C4-2B (cell line): Measurements from ENCODE around the gene ASMTL.

ENCODE experiments used
- H3K27ac ChIP-seq: fragments of 450-650 bp; 2 replicates; pipeline ENCODE4 v1.5.1; 2017
- ZFX ChIP-seq: fragments of 450-650 bp; IDR thresholded peaks from 2 replicates; pipeline ENCODE4 v1.6.1; 2017
- TF ChIP-seq, protein P1 (sequence below): fragments of 450-650 bp; conservative IDR thresholded peaks from 2 replicates; pipeline ENCODE4 v1.5.1; 2017; ENCODE audit warnings: mild to moderate bottlenecking

The ASMTL gene

DNA sequence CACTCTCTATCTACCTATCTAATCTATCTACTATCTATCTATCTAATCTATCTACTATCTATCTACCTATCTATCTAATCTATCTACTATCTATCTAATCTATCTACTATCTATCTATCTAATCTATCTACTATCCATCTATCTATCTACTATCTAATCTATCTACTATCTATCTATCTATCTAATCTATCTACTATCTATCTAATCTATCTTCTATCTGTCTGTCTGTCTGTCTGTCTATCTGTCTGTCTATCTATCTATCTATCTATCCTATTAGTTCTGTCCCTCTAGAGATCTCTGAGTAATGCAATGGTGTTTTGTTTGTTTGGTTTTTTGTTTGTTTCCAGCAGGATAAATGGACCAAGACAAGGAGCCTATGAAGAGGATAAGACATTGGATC is 9.4 kb upstream of the ASMTL start:
- no peak overlapping the region for H3K27ac ChIP-seq
- TF ChIP-seq ZFX = no peak
- TF ChIP-seq, protein P1, sequence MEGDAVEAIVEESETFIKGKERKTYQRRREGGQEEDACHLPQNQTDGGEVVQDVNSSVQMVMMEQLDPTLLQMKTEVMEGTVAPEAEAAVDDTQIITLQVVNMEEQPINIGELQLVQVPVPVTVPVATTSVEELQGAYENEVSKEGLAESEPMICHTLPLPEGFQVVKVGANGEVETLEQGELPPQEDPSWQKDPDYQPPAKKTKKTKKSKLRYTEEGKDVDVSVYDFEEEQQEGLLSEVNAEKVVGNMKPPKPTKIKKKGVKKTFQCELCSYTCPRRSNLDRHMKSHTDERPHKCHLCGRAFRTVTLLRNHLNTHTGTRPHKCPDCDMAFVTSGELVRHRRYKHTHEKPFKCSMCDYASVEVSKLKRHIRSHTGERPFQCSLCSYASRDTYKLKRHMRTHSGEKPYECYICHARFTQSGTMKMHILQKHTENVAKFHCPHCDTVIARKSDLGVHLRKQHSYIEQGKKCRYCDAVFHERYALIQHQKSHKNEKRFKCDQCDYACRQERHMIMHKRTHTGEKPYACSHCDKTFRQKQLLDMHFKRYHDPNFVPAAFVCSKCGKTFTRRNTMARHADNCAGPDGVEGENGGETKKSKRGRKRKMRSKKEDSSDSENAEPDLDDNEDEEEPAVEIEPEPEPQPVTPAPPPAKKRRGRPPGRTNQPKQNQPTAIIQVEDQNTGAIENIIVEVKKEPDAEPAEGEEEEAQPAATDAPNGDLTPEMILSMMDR = no peak

DNA sequence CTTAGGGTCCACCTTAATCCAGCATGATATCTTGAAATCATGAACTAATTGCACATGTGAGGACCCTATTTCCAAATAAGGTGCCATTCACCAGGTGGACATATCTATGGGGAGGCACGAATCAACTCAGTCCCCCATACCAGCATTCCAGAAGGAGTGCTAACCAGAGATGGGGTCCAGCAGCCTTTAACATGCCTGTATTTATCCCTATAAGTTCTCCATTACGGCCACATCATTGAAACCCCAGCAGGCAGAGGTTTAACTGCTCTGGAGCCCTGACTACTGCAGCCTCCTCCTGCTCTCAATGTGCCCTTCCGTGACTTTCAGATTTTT is 3.2 kb upstream of the ASMTL start:
- no peak overlapping the region for H3K27ac ChIP-seq
- TF ChIP-seq, protein P1 = no peak
- TF ChIP-seq ZFX = no peak

DNA sequence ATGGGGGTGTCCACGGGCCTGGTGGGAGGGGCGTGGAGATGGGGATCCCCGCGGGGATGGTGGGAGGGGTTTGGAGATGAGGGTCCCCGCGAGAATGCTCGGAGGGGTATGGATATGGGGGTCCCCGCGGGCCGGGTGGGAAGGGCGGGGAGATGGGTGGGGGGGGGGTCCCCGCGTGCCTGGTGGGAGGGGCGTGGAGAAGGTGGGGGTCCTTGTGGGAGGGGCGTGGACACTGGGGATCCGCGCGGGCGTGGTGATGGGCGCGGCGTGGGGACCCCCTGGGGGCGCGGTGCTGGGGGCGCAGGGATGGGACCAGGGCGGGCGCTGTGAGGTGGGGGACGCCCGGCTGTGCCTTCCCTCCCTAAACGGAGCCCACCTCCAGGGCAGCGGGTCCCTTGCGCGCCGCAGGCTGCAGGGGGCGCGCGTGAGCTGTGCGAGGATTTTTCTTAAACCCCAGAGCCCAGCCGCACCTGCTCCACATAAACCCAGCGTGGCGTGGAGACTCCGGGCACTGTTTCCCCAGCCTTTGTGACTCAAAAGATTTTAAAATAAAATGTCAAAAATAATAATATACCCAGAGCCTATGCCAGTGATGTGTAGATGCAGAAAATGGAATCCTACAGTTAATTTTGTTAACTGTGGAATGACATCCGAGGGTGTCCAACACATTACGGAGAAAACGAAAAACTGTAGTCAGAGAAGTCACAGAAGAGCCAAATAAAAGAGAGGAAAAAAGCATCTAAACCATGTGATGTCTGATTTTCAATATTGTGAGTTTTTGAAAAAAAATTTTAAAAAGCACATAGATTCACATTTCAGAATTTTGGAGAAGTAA is 1.5 kb upstream of the ASMTL start:
- TF ChIP-seq ZFX = no peak
- TF ChIP-seq, protein P1 = peak; percentile 79
- no peak overlapping the region for H3K27ac ChIP-seq

DNA sequence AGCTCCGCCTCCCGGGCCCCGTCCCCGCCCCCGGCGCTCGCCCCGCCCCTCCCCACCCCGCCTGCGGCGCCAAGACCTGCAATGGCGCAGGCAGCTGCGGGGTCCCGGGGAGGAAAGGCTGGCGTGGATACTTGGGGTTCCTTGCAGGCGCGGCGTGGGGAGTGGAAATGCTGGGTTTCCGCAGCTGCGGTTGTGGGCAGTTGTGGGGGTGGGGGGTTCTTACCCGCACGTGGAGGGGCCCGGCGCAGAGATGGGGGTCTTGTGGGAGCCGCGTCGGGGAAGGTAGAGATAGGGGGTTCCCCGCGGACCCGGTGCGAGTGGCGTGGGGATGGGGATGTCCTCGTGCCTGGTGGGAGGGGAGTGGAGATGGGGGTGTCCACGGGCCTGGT is 680 bp upstream of the ASMTL start:
- TF ChIP-seq ZFX = no peak
- TF ChIP-seq, protein P1 = no peak
- H3K27ac ChIP-seq = 0 out of 2 replicates have a peak overlapping the region, but pooled peaks have one; percentile 37

DNA sequence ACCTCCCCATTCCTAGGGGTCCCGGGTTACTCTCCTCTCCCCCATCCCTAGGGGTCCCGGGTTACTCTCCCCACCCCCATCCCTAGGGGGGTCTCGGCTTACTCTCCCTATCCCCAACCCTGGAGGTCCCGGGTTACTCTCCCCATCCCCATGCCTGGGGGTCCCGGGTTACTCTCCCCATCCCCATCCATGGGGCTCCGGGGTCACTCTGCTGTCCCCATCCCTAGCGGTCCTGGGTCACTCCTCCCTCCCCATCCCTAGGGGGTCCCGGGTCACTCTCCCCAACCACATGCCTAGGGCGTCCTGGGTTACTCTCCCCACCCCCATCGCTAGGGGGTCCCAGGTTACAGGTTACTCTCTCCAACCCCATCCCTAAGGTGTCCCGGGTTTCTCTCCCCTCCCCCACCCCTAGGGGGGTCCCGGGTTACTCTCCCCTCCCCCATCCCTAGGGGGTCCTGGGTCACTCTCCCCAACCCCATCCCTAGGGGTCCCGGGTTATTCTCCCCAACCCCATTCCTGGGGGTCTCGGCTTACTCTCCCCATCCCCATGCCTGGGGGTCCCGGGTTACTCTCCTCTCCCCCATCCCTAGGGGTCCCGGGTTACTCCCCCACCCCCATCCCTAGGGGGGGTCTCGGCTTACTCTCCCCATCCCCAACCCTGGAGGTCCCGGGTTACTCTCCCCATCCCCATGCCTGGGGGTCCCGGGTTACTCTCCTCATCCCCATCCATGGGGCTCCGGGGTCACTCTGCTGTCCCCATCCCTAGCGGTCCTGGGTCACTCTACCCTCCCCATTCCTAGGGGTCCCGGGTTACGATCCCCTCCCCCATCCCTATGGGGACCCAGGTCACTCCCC is 821 bp downstream of the ASMTL start:
- TF ChIP-seq ZFX = no peak
- TF ChIP-seq, protein P1 = no peak
- peak overlapping the region; percentile 78 for H3K27ac ChIP-seq

DNA sequence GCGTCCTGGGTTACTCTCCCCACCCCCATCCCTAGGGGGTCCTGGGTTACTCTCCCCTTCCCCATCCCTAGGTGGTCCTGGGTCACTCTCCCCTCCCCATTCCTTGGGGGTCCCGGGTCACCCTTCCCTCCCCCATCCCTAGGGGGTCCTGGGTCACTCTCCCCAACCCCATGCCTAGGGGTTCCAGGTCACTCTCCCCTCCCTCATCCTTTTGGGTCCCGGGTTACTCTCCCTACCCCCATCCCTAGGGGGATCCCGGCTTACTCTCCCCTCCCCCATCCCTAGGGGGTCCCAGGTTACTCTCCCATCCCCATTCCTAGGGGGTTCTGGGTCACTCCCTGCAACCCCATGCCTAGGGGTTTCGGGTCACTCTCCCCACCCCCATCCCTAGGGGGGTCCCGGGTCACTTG is 1.5 kb downstream of the ASMTL start:
- peak overlapping the region; percentile 78; the same call in 1 of the 2 replicates for H3K27ac ChIP-seq
- no peak for TF ChIP-seq ZFX
- TF ChIP-seq, protein P1 = no peak
